SH-SY5Y (cell line): Measurements from ENCODE around the gene TPCN1.

Experiments used
- GATA2 ChIP-seq: IDR thresholded peaks from 2 replicates; pipeline ENCODE4 v1.6.1; 2011; ENCODE audit warnings: mild to moderate bottlenecking, low read depth, low read length
- GATA3 ChIP-seq: IDR thresholded peaks from 2 replicates; pipeline ENCODE4 v1.6.1; 2011; ENCODE audit warnings: low read depth, mild to moderate bottlenecking, low read length, moderate library complexity

DNA sequence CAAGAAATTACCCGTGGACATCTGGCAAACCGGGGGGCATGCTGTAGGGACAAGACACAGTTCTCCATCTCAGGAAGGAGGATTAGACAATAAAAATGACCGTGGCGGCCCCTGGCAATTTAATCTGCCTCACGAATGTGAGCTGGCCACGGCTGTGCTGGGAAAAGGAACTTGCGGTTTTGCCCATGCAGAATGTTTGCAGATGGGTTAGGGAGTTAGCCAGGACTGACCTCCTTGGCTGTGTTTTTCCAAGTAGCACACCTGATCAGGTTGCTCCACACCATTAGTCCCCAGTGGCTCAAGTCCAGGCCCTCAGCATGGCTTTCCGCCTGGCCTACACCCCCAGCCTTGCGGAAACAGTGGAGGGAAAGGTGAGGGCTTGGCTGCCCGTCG, 20.8 kb downstream of the TPCN1 start:
- TF ChIP-seq GATA2 (no peak), GATA3 (no peak)
